Activated naive CD4-positive, alpha-beta T cell treated with anti-CD3 and anti-CD28 coated beads, Interleukin-2, amount 10 ng/mL, durations not matched to agents 7 days and 5 days (primary cell): ENCODE measurements around the gene DZIP1.

Source experiments
- CTCF ChIA-PET: fragments of 350-600 bp; sonication (Branson Sonifier 250); formaldehyde crosslinking; loops from one replicate; lab custom pipeline; 2021; ENCODE audit warnings: antibody characterized with exemption; lab: Charles Lee
- DNase-seq: peaks from one replicate; pipeline ENCODE4 v3.0.0-alpha.2; 2020
- H3K27ac Mint-ChIP-seq: one replicate; pipeline ENCODE4 v1.8.0; 2021; ENCODE audit warnings: mild to moderate bottlenecking, moderate library complexity, mixed read lengths
- H3K27me3 Mint-ChIP-seq: one replicate; pipeline ENCODE4 v1.8.0; 2021; ENCODE audit warnings: mild to moderate bottlenecking, mixed read lengths
- H3K36me3 Mint-ChIP-seq: one replicate; pipeline ENCODE4 v1.8.0; 2021; ENCODE audit warnings: mixed read lengths
- H3K4me1 Mint-ChIP-seq: one replicate; pipeline ENCODE4 v1.8.0; 2021; ENCODE audit warnings: mixed read lengths
- H3K4me3 Mint-ChIP-seq: one replicate; pipeline ENCODE4 v1.8.0; 2021; ENCODE audit warnings: mild to moderate bottlenecking, moderate library complexity, mixed read lengths
- H3K9me3 Mint-ChIP-seq: one replicate; pipeline ENCODE4 v1.8.0; 2021; ENCODE audit warnings: mixed read lengths

DZIP1 gene

GRCh38 chr13:95564091-95564490 is 80.4 kb downstream of the DZIP1 start:
- Mint-ChIP-seq H3K4me3 (no peak overlapping the region), H3K27me3 (peaks cover 3% of the 10 kb centered on the region), H3K27ac (no peak overlapping the region), H3K4me1 (no peaks in the 10 kb centered on the region), H3K36me3 (no peaks in the 10 kb centered on the region), H3K9me3 (no peaks in the 10 kb centered on the region)
- CTCF ChIA-PET, result interaction anchor here (1.0 kb wide), 1 partner anchor 27 kb away, joined by 3 read pairs; no protein-coding TSS in a partner anchor
- no peak for DNase-seq

DNA sequence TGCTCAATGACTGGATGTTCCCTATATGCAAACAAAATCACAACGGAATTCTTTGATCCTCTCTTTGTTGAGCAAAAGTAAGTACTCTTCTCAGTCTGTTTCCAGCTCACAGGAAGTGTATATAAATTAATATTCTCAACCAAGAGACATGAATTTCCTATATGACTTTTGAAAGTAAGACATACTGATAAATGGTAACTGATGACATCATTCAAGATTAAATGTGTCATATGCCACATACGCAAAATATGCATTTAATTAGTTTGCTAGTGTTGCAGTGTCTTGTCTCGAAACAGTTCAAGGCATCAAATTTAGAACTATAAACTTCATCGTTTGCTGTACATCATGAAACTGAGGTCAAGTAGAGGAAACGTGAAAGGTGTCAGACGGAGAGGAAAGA is 84.1 kb downstream of the DZIP1 start:
- CTCF ChIA-PET, result no interaction called here
- DNase-seq, result no peak
- H3K4me3 Mint-ChIP-seq, result no peak overlapping the region
- no peaks in the 10 kb centered on the region for H3K4me1 Mint-ChIP-seq
- peaks cover 21% of the 10 kb centered on the region for H3K27me3 Mint-ChIP-seq
- H3K36me3 Mint-ChIP-seq, result no peaks in the 10 kb centered on the region
- H3K9me3 Mint-ChIP-seq, result no peaks in the 10 kb centered on the region
- no peak overlapping the region for H3K27ac Mint-ChIP-seq

GRCh38 chr13:95559100-95559499 is 85.4 kb downstream of the DZIP1 start:
- Mint-ChIP-seq H3K27me3 (peaks cover 25% of the 10 kb centered on the region), H3K4me1 (peaks cover 4% of the 10 kb centered on the region), H3K27ac (no peak overlapping the region), H3K36me3 (no peaks in the 10 kb centered on the region), H3K4me3 (no peak overlapping the region), H3K9me3 (no peaks in the 10 kb centered on the region)
- CTCF ChIA-PET, result no interaction called here
- DNase-seq, result no peak

DNA sequence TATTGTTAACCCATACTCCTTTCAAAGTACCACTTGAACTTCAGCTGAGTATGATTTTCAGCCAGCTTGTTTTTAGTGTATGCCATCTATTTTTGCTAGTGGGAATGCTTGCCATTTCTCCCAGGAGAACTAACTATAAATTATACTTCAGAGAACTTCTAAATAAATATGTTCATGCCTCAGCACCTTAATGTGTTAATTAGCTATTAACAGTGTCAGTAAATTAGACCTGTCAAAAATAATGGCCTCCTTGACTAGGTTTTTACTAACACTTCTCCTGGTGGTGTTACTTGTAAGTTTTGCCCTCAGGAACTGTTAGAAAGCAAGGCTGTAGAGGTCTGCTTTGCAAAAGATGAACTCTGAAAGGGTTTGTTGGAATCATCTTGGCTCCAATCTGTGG is 87.5 kb downstream of the DZIP1 start:
- Mint-ChIP-seq H3K4me1 (peaks cover 11% of the 10 kb centered on the region), H3K36me3 (no peaks in the 10 kb centered on the region), H3K27me3 (peaks cover 43% of the 10 kb centered on the region), H3K4me3 (no peak overlapping the region), H3K27ac (no peak overlapping the region), H3K9me3 (no peaks in the 10 kb centered on the region)
- no peak for DNase-seq
- CTCF ChIA-PET, result no interaction called here

- Mint-ChIP-seq H3K4me1 (peaks cover 16% of the 10 kb centered on the region), H3K4me3 (no peak overlapping the region), H3K36me3 (no peaks in the 10 kb centered on the region), H3K27me3 (peaks cover 55% of the 10 kb centered on the region), H3K9me3 (no peaks in the 10 kb centered on the region), H3K27ac (no peak overlapping the region)
- no peak for DNase-seq
- CTCF ChIA-PET, result interaction anchor here (1.0 kb wide), 1 partner anchor 280 kb away, joined by 4 read pairs; no protein-coding TSS in a partner anchor
Observed at GRCh38 chr13:95553581-95554385, 90.7 kb downstream of the DZIP1 start.

DNA sequence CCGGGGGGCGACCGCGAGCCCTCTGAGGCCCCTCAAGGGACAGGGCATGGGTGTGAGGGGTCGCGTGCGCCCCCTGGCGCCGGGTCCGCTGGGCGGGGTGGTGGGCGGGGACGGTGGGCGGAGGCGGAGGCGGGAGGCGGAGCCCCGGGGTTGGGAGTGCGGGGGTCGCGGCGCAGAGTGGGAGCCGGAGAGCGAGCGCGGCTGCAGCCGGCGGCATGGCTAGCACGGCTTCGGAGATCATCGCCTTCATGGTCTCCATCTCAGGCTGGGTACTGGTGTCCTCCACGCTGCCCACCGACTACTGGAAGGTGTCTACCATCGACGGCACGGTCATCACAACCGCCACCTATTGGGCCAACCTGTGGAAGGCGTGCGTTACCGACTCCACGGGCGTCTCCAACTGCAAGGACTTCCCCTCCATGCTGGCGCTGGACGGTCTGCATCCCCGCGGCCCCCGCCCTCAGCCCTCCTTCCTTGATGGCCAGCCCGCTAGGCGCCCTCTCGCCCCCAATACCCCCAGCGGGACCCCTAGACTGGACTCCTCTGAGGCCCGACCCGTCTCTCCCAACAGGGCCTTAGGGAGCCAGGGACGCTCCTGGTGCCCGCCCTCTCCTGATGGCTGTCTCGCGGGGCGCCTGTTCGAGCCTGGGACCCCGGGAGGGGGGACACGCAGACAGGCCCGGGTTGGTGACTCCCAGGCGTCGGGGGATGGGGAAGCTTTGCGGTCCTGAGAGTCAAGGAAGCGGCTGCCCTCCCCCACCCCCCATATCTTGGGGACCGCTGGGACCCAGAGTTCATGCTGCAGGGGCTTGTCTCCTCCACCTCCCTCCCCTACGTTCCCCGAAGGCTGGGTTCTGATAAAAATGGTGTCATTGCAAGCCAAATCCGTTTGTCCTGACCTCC is 91.7 kb downstream of the DZIP1 start, which contains the start of gene CLDN10:
CLDN10 (plus strand) TSS at position 182 of the 903 bp plus-strand sequence; CDS start at position 216, 34 bp downstream.
- peaks cover 50% of the 10 kb centered on the region for H3K27me3 Mint-ChIP-seq
- no peak within 1 kb of the TSS for H3K4me3 Mint-ChIP-seq
- H3K9me3 Mint-ChIP-seq, result no peaks in the 10 kb centered on the region
- no peaks in the 10 kb centered on the region for H3K36me3 Mint-ChIP-seq
- DNase-seq, result no peak
- peaks cover 16% of the 10 kb centered on the region for H3K4me1 Mint-ChIP-seq
- CTCF ChIA-PET, result no interaction called here
- H3K27ac Mint-ChIP-seq, result no peak within 1 kb of the TSS

DNA sequence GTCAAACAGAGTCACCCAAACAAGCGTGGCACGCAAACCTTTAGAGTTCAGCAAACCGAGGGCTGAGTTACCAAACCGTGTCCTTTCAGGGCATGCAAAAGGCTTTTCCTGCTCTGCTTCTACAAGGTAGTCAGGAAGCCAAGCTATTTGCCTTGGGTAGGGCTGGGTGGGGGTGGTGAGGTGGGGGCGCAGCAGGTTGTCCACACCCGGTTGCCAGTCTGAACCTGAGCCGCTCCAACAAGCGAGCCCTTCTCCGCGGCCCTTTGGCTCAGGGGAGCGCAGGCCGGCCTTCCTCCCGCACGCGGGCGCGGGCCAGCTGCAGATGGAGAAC is 92.3 kb downstream of the DZIP1 start:
- no peak for DNase-seq
- CTCF ChIA-PET, result no interaction called here
- peaks cover 16% of the 10 kb centered on the region for H3K4me1 Mint-ChIP-seq
- H3K36me3 Mint-ChIP-seq, result no peaks in the 10 kb centered on the region
- no peak overlapping the region for H3K27ac Mint-ChIP-seq
- H3K9me3 Mint-ChIP-seq, result no peaks in the 10 kb centered on the region
- no peak overlapping the region for H3K4me3 Mint-ChIP-seq
- peaks cover 46% of the 10 kb centered on the region for H3K27me3 Mint-ChIP-seq

DNA sequence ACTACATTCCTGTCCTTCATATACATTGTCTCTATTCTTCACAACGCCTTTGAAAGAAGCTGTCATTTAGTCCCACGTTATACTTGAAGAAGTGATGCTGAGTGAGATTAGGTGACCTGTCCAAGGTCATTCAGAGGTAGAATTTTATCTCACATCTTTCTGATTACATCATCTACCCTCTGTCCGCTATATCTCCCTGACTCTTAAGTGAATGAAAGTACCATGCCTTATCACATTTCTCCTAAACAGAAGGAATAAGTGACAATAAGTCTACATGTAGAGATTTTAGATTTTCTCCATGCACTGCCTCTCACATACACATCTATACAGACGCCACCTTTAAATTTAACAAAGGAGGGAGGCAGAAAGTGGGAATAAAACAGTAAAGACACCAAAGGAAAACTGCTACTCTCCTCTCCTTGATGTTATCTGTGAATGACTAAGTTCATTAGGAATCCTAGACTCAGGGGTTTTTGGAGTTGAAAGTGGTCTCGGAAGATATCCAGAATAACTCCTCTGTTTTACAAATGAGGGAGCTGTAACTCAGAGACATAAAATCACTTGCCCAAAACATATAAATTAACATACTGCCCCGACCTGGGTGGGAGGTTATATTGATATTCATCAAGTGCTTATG is 96.9 kb downstream of the DZIP1 start:
- no peak for DNase-seq
- H3K27ac Mint-ChIP-seq, result no peak overlapping the region
- H3K36me3 Mint-ChIP-seq, result no peaks in the 10 kb centered on the region
- H3K27me3 Mint-ChIP-seq, result peaks cover 27% of the 10 kb centered on the region
- CTCF ChIA-PET, result no interaction called here
- no peaks in the 10 kb centered on the region for H3K9me3 Mint-ChIP-seq
- H3K4me1 Mint-ChIP-seq, result peaks cover 5% of the 10 kb centered on the region
- no peak overlapping the region for H3K4me3 Mint-ChIP-seq

GRCh38 chr13:95546919-95547318 is 97.6 kb downstream of the DZIP1 start:
- Mint-ChIP-seq H3K36me3 (no peaks in the 10 kb centered on the region), H3K27me3 (peaks cover 20% of the 10 kb centered on the region), H3K4me1 (peaks cover 4% of the 10 kb centered on the region), H3K4me3 (no peak overlapping the region), H3K27ac (no peak overlapping the region), H3K9me3 (no peaks in the 10 kb centered on the region)
- DNase-seq, result no peak
- CTCF ChIA-PET, result no interaction called here

DNA sequence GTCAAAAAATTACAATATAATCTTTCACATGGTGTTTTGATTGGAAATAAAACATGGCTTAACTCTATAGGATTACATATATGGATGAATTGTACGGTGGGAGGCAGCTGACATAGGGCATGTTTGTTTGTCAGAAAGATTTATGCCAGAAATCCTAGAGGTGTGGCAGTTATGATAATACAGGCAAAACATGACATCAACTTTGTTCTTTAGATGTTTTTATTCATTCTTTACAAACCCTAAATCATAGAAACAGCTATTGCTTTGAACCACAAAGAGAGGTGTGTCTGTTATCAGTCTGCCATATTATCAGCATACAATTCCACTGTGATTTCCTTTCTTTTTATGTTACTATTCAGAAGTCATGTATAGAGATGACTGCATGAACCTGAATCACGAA is 100.2 kb downstream of the DZIP1 start:
- peaks cover 15% of the 10 kb centered on the region for H3K27me3 Mint-ChIP-seq
- no peak overlapping the region for H3K27ac Mint-ChIP-seq
- DNase-seq, result no peak
- H3K9me3 Mint-ChIP-seq, result no peaks in the 10 kb centered on the region
- no peak overlapping the region for H3K4me3 Mint-ChIP-seq
- H3K36me3 Mint-ChIP-seq, result no peaks in the 10 kb centered on the region
- no peaks in the 10 kb centered on the region for H3K4me1 Mint-ChIP-seq
- CTCF ChIA-PET, result interaction anchor here (0.6 kb wide), 1 partner anchor 21 kb away, joined by 4 read pairs; no protein-coding TSS in a partner anchor

DNA sequence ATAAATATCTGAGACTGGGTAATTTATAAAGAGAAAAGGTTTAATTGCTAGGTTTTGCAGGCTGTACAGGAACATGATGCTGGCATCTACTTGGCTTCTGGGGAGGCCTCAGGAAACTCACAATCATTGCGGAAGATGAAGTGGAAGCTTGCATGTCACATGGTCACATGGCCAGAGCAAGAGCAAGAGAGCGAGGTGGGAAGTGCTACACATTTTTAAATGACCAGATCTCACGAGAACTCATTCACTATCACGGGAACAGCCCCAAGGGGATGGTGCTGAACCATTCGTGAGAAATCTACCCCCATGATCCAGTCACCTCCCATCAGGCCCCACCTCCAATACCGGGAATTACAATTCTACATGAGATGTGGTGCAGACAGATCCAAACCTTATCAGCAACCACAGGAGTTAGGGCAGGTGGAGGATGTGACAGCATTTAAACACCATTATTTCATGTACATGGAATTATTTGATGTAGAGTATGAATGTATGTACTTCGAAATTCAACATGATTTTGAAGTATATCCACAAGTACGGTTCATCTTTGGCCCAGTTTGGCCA is 102.5 kb downstream of the DZIP1 start:
- H3K4me1 Mint-ChIP-seq, result no peaks in the 10 kb centered on the region
- peaks cover 12% of the 10 kb centered on the region for H3K27me3 Mint-ChIP-seq
- H3K4me3 Mint-ChIP-seq, result no peak overlapping the region
- no peak for DNase-seq
- no peak overlapping the region for H3K27ac Mint-ChIP-seq
- no peaks in the 10 kb centered on the region for H3K9me3 Mint-ChIP-seq
- no peaks in the 10 kb centered on the region for H3K36me3 Mint-ChIP-seq
- CTCF ChIA-PET, result interaction anchor here (1.1 kb wide), 1 partner anchor 292 kb away, joined by 3 read pairs; no protein-coding TSS in a partner anchor

DNA sequence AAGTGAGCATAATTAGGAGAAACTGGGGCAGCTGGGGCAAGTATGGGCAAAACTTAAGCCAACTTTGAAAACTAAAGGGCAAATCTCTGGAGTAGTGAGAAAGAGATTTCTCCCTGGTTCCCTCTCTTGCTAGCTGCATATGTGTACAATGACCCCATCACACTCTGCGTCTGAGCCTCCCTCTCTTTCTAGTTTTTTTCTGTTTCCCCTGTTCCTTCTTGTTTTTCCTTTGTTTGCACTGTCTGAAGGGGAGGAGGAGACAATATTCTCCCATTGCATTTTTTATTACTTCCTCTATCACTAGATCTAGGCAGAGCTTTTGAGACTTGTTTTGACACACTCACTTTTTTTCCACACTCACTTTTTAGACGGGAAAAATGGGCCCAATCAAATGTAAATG is 103.2 kb downstream of the DZIP1 start:
- no peak for DNase-seq
- Mint-ChIP-seq H3K27ac (no peak overlapping the region), H3K9me3 (no peaks in the 10 kb centered on the region), H3K4me1 (no peaks in the 10 kb centered on the region), H3K36me3 (no peaks in the 10 kb centered on the region), H3K4me3 (no peak overlapping the region), H3K27me3 (peaks cover 6% of the 10 kb centered on the region)
- CTCF ChIA-PET, result interaction anchor here (1.1 kb wide), 1 partner anchor 293 kb away, joined by 3 read pairs; no protein-coding TSS in a partner anchor

DNA sequence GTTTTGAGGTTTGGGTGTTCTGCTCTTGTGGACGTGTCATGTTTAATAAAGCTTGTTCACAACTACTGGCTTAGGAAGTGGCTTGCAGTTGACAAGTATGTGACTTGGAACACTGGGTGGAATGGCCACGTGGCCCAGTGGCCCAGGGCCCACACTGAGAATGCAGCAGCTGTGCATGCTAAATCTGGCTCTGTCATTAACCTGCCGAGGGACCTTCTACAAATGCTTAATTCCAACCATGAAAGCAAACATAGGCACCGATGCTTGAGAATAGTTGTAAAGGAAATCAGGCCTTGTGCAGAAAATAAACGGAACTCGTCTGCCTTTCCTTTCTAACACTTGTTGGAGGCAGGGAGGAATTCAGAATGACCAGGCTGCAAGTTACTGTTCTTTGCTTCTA is 103.6 kb downstream of the DZIP1 start:
- CTCF ChIA-PET, result interaction anchor here (1.1 kb wide), 1 partner anchor 293 kb away, joined by 3 read pairs; no protein-coding TSS in a partner anchor
- H3K27ac Mint-ChIP-seq, result no peak overlapping the region
- H3K36me3 Mint-ChIP-seq, result no peaks in the 10 kb centered on the region
- H3K9me3 Mint-ChIP-seq, result no peaks in the 10 kb centered on the region
- H3K4me3 Mint-ChIP-seq, result no peak overlapping the region
- no peaks in the 10 kb centered on the region for H3K4me1 Mint-ChIP-seq
- no peak for DNase-seq
- H3K27me3 Mint-ChIP-seq, result peaks cover 7% of the 10 kb centered on the region
